Activated naive CD4-positive, alpha-beta T cell treated with anti-CD3 and anti-CD28 coated beads for 36 hours (primary cell): Measurements from ENCODE around the gene LRRC56. TPM values are rescaled to one million over a fixed set of nuclear protein-coding genes. Genes with fewer than 3 reads are reported as not detected.
A peak's percentile ranks its signal among the peaks of the same experiment; 100 is the strongest.

Experiments
- CTCF ChIA-PET: fragments of 350-600 bp; sonication (Branson Sonifier 250); formaldehyde crosslinking; loops from one replicate; lab custom pipeline; 2021; ENCODE audit warnings: antibody characterized with exemption; lab: Charles Lee
- DNase-seq: peaks from one replicate; pipeline ENCODE4 v3.0.0-alpha.2; 2020
- H3K27ac Mint-ChIP-seq: one replicate; pipeline ENCODE4 v1.8.0; 2021; ENCODE audit warnings: mild to moderate bottlenecking, mixed read lengths
- H3K27me3 Mint-ChIP-seq: one replicate; pipeline ENCODE4 v1.8.0; 2021; ENCODE audit warnings: low read depth, mixed read lengths
- H3K36me3 Mint-ChIP-seq: one replicate; pipeline ENCODE4 v1.8.0; 2021; ENCODE audit warnings: low read depth, mixed read lengths
- H3K4me1 Mint-ChIP-seq: one replicate; pipeline ENCODE4 v1.8.0; 2021; ENCODE audit warnings: low read depth, mixed read lengths
- H3K4me3 Mint-ChIP-seq: one replicate; pipeline ENCODE4 v1.8.0; 2021; ENCODE audit warnings: mild to moderate bottlenecking, moderate library complexity, mixed read lengths
- H3K9me3 Mint-ChIP-seq: one replicate; pipeline ENCODE4 v1.8.0; 2021; ENCODE audit warnings: mixed read lengths
- intact Hi-C: fragments of 100-400 bp; cut with micrococcal nuclease; formaldehyde crosslinking; loops from one replicate; pipeline ENCODE4 v1.15.1; 2023
- total RNA-seq, 2 experiments: library from RNA; stranded (reverse); gene quantifications; one replicate each; pipeline ENCODE4 v1.2.3, GENCODE V29; 2021

Gene LRRC56
- 1 to 10 TPM; 1.0 to 1.3 TPM for total RNA-seq

GRCh38 chr11:536841-537621, at the start of gene LRRC56:
LRRC56 (plus strand) TSS chr11:537527; CDS start chr11:540685, 3,158 bp downstream.
- Mint-ChIP-seq H3K4me3 (peak within 1 kb of the TSS; percentile 88), H3K36me3 (peaks cover under 1% of the 10 kb centered on the region), H3K27me3 (no peaks in the 10 kb centered on the region), H3K4me1 (peaks cover 7% of the 10 kb centered on the region), H3K27ac (peak within 1 kb of the TSS; percentile 69), H3K9me3 (no peaks in the 10 kb centered on the region)
- intact Hi-C loops: loop anchor here (2.0 kb wide), 1 partner anchor 76 kb away; no protein-coding TSS in a partner anchor
- peak; percentile 85 for DNase-seq
- CTCF ChIA-PET: interaction anchor here (1.3 to 6.1 kb wide), 3 partner anchors 18 to 89 kb away, joined by 3 to 34 read pairs (median 4); no protein-coding TSS in a partner anchor

GRCh38 chr11:487571-488021, 49.7 kb upstream of the LRRC56 start:
- no peaks in the 10 kb centered on the region for H3K4me1 Mint-ChIP-seq
- CTCF ChIA-PET: no interaction called here
- H3K27ac Mint-ChIP-seq: no peak overlapping the region
- intact Hi-C loops: no loop called here
- H3K36me3 Mint-ChIP-seq: peaks cover 3% of the 10 kb centered on the region
- no peaks in the 10 kb centered on the region for H3K27me3 Mint-ChIP-seq
- H3K4me3 Mint-ChIP-seq: no peak overlapping the region
- no peak for DNase-seq
- H3K9me3 Mint-ChIP-seq: no peaks in the 10 kb centered on the region

GRCh38 chr11:488062-488461, 49.3 kb upstream of the LRRC56 start:
- no peak overlapping the region for H3K27ac Mint-ChIP-seq
- intact Hi-C loops: no loop called here
- DNase-seq: no peak
- no peak overlapping the region for H3K4me3 Mint-ChIP-seq
- H3K27me3 Mint-ChIP-seq: no peaks in the 10 kb centered on the region
- no peaks in the 10 kb centered on the region for H3K4me1 Mint-ChIP-seq
- CTCF ChIA-PET: no interaction called here
- no peaks in the 10 kb centered on the region for H3K9me3 Mint-ChIP-seq
- peaks cover 3% of the 10 kb centered on the region for H3K36me3 Mint-ChIP-seq

GRCh38 chr11:488579-488978, 48.7 kb upstream of the LRRC56 start:
- DNase-seq: no peak
- Mint-ChIP-seq H3K27ac (no peak overlapping the region), H3K4me1 (no peaks in the 10 kb centered on the region), H3K27me3 (no peaks in the 10 kb centered on the region), H3K4me3 (no peak overlapping the region), H3K36me3 (peaks cover 3% of the 10 kb centered on the region), H3K9me3 (no peaks in the 10 kb centered on the region)
- CTCF ChIA-PET: no interaction called here
- intact Hi-C loops: no loop called here

GRCh38 chr11:488992-489391, 48.3 kb upstream of the LRRC56 start:
- Mint-ChIP-seq H3K27me3 (no peaks in the 10 kb centered on the region), H3K4me1 (no peaks in the 10 kb centered on the region), H3K4me3 (no peak overlapping the region), H3K27ac (no peak overlapping the region), H3K36me3 (peaks cover 3% of the 10 kb centered on the region), H3K9me3 (no peaks in the 10 kb centered on the region)
- CTCF ChIA-PET: interaction anchor here (0.6 kb wide), 1 partner anchor 77 kb away, joined by 4 read pairs; no protein-coding TSS in a partner anchor
- intact Hi-C loops: no loop called here
- DNase-seq: no peak

GRCh38 chr11:489610-490185, 47.6 kb upstream of the LRRC56 start:
- Mint-ChIP-seq H3K4me1 (no peaks in the 10 kb centered on the region), H3K4me3 (no peak overlapping the region), H3K27me3 (no peaks in the 10 kb centered on the region), H3K27ac (no peak overlapping the region), H3K36me3 (peaks cover 5% of the 10 kb centered on the region), H3K9me3 (no peaks in the 10 kb centered on the region)
- intact Hi-C loops: no loop called here
- DNase-seq: no peak
- CTCF ChIA-PET: interaction anchor here (0.6 kb wide), 1 partner anchor 76 kb away, joined by 4 read pairs; no protein-coding TSS in a partner anchor

GRCh38 chr11:490186-490929, 47.0 kb upstream of the LRRC56 start:
- CTCF ChIA-PET: interaction anchor here (0.5 kb wide), 1 partner anchor 127 kb away, joined by 3 read pairs; no protein-coding TSS in a partner anchor
- Mint-ChIP-seq H3K9me3 (no peaks in the 10 kb centered on the region), H3K36me3 (peaks cover 9% of the 10 kb centered on the region), H3K27ac (no peak overlapping the region), H3K4me1 (no peaks in the 10 kb centered on the region), H3K4me3 (no peak overlapping the region), H3K27me3 (no peaks in the 10 kb centered on the region)
- intact Hi-C loops: no loop called here
- DNase-seq: no peak

GRCh38 chr11:490930-491260, 46.4 kb upstream of the LRRC56 start:
- intact Hi-C loops: no loop called here
- no peaks in the 10 kb centered on the region for H3K9me3 Mint-ChIP-seq
- CTCF ChIA-PET: interaction anchor here (0.5 kb wide), 1 partner anchor 128 kb away, joined by 3 read pairs; no protein-coding TSS in a partner anchor
- H3K27ac Mint-ChIP-seq: no peak overlapping the region
- H3K36me3 Mint-ChIP-seq: peaks cover 10% of the 10 kb centered on the region
- H3K27me3 Mint-ChIP-seq: no peaks in the 10 kb centered on the region
- H3K4me3 Mint-ChIP-seq: no peak overlapping the region
- no peaks in the 10 kb centered on the region for H3K4me1 Mint-ChIP-seq
- no peak for DNase-seq

GRCh38 chr11:491358-491757, 46.0 kb upstream of the LRRC56 start:
- intact Hi-C loops: no loop called here
- Mint-ChIP-seq H3K27me3 (no peaks in the 10 kb centered on the region), H3K4me3 (no peak overlapping the region), H3K9me3 (no peaks in the 10 kb centered on the region), H3K36me3 (peaks cover 12% of the 10 kb centered on the region), H3K27ac (no peak overlapping the region), H3K4me1 (no peaks in the 10 kb centered on the region)
- DNase-seq: no peak
- CTCF ChIA-PET: no interaction called here

- CTCF ChIA-PET: interaction anchor here (1.3 kb wide), 1 partner anchor 23 kb away, joined by 3 read pairs; no protein-coding TSS in a partner anchor
- Mint-ChIP-seq H3K4me1 (peaks cover 4% of the 10 kb centered on the region), H3K27ac (no peak overlapping the region), H3K9me3 (no peaks in the 10 kb centered on the region), H3K36me3 (peaks cover 24% of the 10 kb centered on the region), H3K4me3 (no peak overlapping the region), H3K27me3 (no peaks in the 10 kb centered on the region)
- no peak for DNase-seq
- intact Hi-C loops: no loop called here
Observed at GRCh38 chr11:492427-493226, 44.7 kb upstream of the LRRC56 start.

GRCh38 chr11:494761-495536, 42.4 kb upstream of the LRRC56 start:
- Mint-ChIP-seq H3K4me3 (no peak overlapping the region), H3K27ac (no peak overlapping the region), H3K27me3 (no peaks in the 10 kb centered on the region), H3K36me3 (peaks cover 30% of the 10 kb centered on the region), H3K9me3 (no peaks in the 10 kb centered on the region), H3K4me1 (peaks cover 4% of the 10 kb centered on the region)
- DNase-seq: no peak
- CTCF ChIA-PET: no interaction called here
- intact Hi-C loops: no loop called here
